ENCODE results near the gene MED15.

The MED15 gene

GRCh38 chr22:20578707-20579106 lies 71.3 kb downstream of the MED15 start:
- TF ChIP-seq, protein P1, sequence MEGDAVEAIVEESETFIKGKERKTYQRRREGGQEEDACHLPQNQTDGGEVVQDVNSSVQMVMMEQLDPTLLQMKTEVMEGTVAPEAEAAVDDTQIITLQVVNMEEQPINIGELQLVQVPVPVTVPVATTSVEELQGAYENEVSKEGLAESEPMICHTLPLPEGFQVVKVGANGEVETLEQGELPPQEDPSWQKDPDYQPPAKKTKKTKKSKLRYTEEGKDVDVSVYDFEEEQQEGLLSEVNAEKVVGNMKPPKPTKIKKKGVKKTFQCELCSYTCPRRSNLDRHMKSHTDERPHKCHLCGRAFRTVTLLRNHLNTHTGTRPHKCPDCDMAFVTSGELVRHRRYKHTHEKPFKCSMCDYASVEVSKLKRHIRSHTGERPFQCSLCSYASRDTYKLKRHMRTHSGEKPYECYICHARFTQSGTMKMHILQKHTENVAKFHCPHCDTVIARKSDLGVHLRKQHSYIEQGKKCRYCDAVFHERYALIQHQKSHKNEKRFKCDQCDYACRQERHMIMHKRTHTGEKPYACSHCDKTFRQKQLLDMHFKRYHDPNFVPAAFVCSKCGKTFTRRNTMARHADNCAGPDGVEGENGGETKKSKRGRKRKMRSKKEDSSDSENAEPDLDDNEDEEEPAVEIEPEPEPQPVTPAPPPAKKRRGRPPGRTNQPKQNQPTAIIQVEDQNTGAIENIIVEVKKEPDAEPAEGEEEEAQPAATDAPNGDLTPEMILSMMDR (conservative IDR thresholded peaks at IDR 0.05; ENCODE audit: low read length), result no peak
- TF ChIP-seq EZH2phosphoT487 (IDR thresholded peaks at IDR 0.05; ENCODE audit: borderline replicate concordance), result no peak
- Histone ChIP-seq H3K9me2 (replicated peaks; ENCODE audit: low read depth, low read length) (no peaks in the 10 kb centered on the region), H4K20me1 (ENCODE audit: insufficient read depth, low read length, poor library complexity, severe bottlenecking) (no peaks in the 10 kb centered on the region), H3K27me3 (ENCODE audit: insufficient read depth, low read length, poor library complexity, severe bottlenecking) (no peaks in the 10 kb centered on the region), H3K4me2 (ENCODE audit: low read depth, low read length, poor library complexity, severe bottlenecking) (no peak overlapping the region), H3K79me2 (ENCODE audit: insufficient read depth, low read length) (no peaks in the 10 kb centered on the region), H2AFZ (ENCODE audit: low read length) (no peak overlapping the region), H3K9me3 (ENCODE audit: insufficient read depth, low read depth, low read length) (no peaks in the 10 kb centered on the region), H3K36me3 (ENCODE audit: insufficient read depth, low read length) (peaks cover 95% of the 10 kb centered on the region), H3F3A (ENCODE audit: low read depth) (no peaks in the 10 kb centered on the region), H3K4me1 (ENCODE audit: insufficient read depth, low read length, poor library complexity, severe bottlenecking) (no peaks in the 10 kb centered on the region), H3K9ac (ENCODE audit: low read depth, low read length, poor library complexity, severe bottlenecking) (no peak overlapping the region), H3K4me3 (ENCODE audit: low read length, poor library complexity, severe bottlenecking) (no peak overlapping the region)

- no peak overlapping the region for H3K4me3 ChIP-seq (ENCODE audit: low read length, poor library complexity, severe bottlenecking)
Measured at GRCh38 chr22:20579273-20580120, 72.1 kb downstream of the MED15 start.

DNA sequence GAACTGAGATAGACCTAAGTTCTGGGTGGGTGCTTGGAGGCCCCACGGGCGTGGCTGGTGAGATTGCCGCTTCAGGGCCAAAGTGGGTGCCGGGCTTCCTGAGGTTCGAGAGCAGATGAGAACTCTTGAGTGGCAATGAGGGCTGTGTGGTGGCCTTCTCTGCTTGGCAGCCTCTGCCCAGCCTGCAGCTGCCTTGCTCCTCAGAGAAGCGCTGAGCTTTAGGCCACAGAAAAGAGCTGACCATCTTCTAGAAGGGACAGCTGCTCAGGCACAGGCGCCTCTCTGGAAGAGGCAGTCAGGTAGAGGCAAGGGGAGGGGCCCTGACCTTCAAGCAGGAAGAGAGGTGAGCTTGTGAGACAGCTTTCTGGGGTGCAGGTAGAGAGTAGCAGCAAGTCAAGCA lies 72.8 kb downstream of the MED15 start:
- Histone ChIP-seq H3K9me3 (ENCODE audit: insufficient read depth, low read depth, low read length) (no peaks in the 10 kb centered on the region), H4K20me1 (ENCODE audit: insufficient read depth, low read length, poor library complexity, severe bottlenecking) (no peaks in the 10 kb centered on the region), H3K9ac (ENCODE audit: low read depth, low read length, poor library complexity, severe bottlenecking) (no peak overlapping the region), H3K4me1 (ENCODE audit: insufficient read depth, low read length, poor library complexity, severe bottlenecking) (no peaks in the 10 kb centered on the region), H3K79me2 (ENCODE audit: insufficient read depth, low read length) (no peaks in the 10 kb centered on the region), H3K4me3 (ENCODE audit: low read length, poor library complexity, severe bottlenecking) (no peak overlapping the region), H3K27me3 (ENCODE audit: insufficient read depth, low read length, poor library complexity, severe bottlenecking) (no peaks in the 10 kb centered on the region), H3K36me3 (ENCODE audit: insufficient read depth, low read length) (peaks cover 95% of the 10 kb centered on the region; the same call in 1 of the 2 replicates), H3K9me2 (replicated peaks; ENCODE audit: low read depth, low read length) (no peaks in the 10 kb centered on the region), H3K4me2 (ENCODE audit: low read depth, low read length, poor library complexity, severe bottlenecking) (no peak overlapping the region), H2AFZ (ENCODE audit: low read length) (no peak overlapping the region), H3F3A (ENCODE audit: low read depth) (no peaks in the 10 kb centered on the region)
- TF ChIP-seq, protein P1 (conservative IDR thresholded peaks at IDR 0.05; ENCODE audit: low read length), result no peak
- no peak for TF ChIP-seq EZH2phosphoT487 (IDR thresholded peaks at IDR 0.05; ENCODE audit: borderline replicate concordance)

More at GRCh38 chr22:20579273-20580120, 72.1 kb downstream of the MED15 start:
- Histone ChIP-seq H3K9ac (ENCODE audit: low read depth, low read length, poor library complexity, severe bottlenecking) (no peak overlapping the region), H3K27me3 (ENCODE audit: insufficient read depth, low read length, poor library complexity, severe bottlenecking) (no peaks in the 10 kb centered on the region), H3K9me3 (ENCODE audit: insufficient read depth, low read depth, low read length) (no peaks in the 10 kb centered on the region), H2AFZ (ENCODE audit: low read length) (no peak overlapping the region), H3F3A (ENCODE audit: low read depth) (no peaks in the 10 kb centered on the region), H3K9me2 (replicated peaks; ENCODE audit: low read depth, low read length) (no peaks in the 10 kb centered on the region), H4K20me1 (ENCODE audit: insufficient read depth, low read length, poor library complexity, severe bottlenecking) (no peaks in the 10 kb centered on the region), H3K79me2 (ENCODE audit: insufficient read depth, low read length) (no peaks in the 10 kb centered on the region), H3K4me2 (ENCODE audit: low read depth, low read length, poor library complexity, severe bottlenecking) (no peak overlapping the region), H3K4me1 (ENCODE audit: insufficient read depth, low read length, poor library complexity, severe bottlenecking) (no peaks in the 10 kb centered on the region), H3K36me3 (ENCODE audit: insufficient read depth, low read length) (peaks cover 95% of the 10 kb centered on the region; the same call in 1 of the 2 replicates)
- TF ChIP-seq, protein P1 (conservative IDR thresholded peaks at IDR 0.05; ENCODE audit: low read length), result no peak
- no peak for TF ChIP-seq EZH2phosphoT487 (IDR thresholded peaks at IDR 0.05; ENCODE audit: borderline replicate concordance)
